Activated CD8-positive, alpha-beta memory T cell treated with anti-CD3 and anti-CD28 coated beads, Interleukin-2, amount 50 U/mL, for 24 hours (primary cell): ENCODE results near the gene SPECC1L.

Source experiments
- DNase-seq: peaks from one replicate; pipeline ENCODE4 v3.0.0-alpha.2; 2020; ENCODE audit errors: extremely low read depth

Gene SPECC1L

DNA sequence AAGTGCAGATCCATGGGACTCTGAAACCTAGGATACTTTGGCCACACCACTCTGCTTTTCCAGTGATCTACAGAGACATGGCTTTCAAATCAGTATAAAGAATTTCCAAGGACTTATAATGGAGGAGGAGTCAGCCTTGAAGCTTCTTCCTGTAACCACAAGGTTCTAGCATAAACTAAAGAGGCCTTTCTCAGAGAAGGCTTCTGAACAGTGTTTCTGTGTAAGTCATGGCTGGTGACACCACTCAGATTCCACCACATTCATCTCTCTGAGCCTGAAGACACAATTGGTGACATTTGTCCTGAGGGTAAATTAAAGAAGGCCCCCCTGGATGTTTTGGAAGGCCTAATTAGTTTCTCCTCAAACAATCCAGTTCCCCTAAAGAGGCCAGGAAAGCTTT lies 127.8 kb downstream of the SPECC1L start:
- DNase-seq = no peak

DNA sequence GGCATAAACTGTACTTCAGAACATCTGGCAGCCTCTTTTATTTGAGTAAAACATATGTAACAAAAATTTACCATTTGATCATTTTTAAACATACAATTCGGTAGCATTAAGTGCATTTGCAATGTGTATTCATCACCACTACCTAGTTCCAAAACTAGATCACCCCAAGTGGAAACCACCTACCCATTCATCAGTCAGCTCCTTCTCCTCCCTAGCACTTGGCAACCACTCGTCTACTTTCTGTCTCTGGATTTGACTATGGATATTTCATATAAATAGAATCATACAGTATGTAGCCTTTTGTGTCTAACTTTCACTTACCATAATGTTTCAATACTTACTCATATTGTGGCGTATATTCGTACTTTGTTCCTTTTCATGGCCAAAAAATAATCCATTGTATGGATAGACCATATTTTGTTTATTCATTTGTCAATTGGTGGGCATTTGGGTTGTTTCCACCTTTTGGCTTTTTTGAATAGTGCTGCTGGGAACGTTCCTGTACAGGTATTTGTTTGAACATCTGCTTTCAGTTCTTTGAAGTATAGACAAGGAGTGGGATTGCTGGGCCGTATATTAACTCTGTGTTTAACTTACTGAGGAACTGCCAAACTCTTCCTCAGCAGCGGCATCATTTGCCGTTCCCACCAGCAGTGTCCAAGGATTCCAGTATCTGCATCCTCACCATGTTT lies 129.5 kb downstream of the SPECC1L start:
- no peak for DNase-seq

DNA sequence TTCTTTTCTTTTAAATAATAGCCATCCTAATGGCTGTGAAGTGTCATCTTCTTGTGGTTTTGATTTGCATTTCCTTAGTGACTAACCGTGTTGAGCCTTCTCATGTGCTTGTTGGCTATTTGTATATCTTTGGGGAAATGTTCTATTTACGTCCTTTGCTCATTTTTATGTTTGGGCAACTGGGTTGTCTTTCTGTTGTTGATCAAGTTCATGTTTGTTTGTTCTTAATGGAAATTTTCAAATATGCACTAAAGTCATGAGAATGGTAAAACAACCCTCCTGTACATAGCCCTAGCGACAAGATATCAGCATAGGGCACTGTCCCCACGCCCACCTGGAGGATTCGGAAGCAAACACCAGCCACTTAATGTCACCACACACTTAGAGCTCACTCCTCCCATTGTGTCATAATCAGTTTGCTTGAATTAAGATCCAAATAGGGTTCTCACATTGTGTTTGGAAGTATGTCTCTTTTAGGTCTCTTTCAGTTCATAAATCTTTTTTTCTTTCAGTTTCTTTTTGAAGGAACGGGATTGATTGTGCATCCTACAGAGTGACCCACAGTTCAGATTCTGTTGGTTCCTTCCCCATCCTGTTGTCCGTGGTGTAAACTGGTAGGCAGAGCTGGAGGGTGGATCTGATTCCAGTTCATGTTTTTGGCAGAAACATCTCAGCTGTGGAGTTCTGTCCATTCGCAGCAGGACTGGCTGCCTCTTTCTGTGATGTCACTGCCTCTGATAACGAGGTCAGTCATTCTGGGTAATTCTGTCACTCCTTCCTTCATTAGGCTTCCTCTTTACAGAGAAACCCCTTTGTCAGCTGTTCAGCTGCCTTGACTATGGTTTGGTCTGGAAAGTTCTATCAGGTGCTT lies 130.3 kb downstream of the SPECC1L start:
- no peak for DNase-seq

DNA sequence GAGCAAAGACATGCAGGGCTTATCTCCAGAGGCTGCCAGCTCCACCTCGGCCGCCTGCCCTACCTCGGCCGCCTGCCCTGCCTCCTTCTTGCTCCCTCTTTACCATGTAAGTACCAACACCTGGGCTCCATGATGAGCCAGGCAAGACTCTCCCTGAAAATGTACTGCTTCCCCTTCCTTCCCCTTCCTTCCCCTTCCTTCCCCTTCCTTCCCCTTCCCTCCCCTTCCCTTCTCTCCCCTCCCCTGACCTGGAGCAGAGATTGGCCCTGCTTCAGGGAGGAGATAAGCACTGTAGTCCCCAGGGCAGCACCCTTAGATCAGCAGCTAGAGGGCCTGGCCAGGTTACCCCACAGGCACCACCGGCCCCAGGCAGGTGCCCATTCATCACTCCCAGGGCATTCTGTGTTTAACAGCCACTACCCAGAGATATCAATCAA lies 131.3 kb downstream of the SPECC1L start:
- no peak for DNase-seq

DNA sequence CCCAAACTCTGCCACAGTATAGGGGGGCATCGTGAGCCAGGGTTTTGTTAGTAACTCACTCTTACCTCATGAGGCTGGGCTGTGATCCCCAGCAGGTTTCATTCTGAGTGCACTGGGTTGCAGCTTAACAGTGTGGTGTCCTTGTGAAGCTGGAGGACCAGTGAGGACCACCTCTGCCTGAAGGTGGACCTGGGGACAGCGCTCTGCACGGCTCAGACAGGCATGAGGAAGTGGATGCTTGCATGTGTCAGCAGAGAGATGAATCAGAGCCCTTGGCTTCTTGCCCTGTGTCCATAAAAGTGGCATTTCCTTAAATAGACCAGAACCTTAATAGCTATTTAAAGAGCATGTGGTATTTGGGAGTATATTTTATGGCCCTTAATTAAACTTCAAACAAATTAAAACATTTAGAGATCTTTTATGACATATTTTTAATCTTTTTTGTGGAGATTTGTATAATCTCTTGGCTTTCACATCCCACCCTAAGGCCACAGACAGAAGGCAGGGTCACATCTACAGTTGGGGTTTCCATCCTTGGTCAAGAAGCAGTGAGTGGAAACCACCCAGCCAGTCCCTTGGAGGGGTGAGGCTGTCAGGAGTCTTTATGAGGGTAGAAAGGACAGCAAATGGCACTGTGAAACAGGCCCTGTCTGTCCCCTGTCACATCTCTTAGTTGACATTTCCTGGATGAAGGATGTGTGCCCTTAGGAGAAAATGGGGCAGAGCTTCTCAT lies 132.0 kb downstream of the SPECC1L start:
- DNase-seq = no peak

DNA sequence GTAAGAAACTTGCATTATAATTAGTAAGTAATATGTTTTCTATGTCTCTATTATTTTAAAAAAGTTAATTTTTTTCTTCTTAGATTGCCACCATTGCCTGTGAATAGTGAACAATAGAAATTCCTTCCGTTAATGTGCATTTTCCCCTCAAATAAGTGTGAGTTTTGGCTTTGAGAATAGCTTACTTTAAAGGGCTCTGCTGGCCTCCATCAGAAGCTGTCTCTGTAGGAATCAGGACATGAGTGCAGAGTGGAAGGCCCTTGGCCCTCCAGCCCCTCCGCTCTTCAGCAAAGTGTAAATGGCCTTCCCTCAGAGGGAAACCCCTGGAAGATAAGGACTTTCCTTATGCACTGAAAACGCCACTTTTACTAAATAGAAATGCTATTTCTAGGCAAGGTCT lies 132.7 kb downstream of the SPECC1L start:
- DNase-seq = no peak

DNA sequence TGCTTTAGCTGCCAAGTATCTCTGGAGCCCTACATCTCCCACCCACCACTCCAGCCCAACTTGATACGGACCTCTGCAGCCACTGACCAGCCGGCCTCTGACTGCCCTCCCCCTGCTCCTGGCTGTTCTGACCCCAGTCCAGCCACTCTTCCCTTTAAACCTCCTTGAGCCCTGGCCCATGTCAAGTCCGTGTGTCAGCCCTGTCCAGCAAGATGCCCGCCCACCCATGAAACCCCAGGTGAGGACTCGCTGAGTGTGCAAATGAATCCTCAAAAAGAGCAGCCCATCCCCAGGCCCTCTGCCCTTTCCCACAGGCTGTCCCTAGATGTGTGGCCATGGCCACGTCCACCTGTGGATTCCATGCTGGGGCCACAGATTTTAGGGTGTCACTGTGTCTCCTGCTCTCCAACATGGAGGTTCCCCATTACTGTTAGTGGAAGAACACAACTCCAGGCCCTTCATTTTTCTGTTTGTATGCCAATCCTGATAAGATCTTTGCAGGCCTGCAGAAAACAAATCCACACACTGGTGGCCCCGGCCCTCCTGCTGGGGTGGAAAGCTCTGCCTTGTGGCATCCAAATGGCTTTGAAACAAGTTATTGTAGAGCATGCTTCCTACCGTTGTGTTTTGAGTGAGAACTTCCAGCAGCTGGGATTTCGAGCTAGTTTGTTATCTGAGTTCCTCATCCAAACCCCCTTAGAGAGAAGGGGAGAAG lies 134.1 kb downstream of the SPECC1L start:
- no peak for DNase-seq

DNA sequence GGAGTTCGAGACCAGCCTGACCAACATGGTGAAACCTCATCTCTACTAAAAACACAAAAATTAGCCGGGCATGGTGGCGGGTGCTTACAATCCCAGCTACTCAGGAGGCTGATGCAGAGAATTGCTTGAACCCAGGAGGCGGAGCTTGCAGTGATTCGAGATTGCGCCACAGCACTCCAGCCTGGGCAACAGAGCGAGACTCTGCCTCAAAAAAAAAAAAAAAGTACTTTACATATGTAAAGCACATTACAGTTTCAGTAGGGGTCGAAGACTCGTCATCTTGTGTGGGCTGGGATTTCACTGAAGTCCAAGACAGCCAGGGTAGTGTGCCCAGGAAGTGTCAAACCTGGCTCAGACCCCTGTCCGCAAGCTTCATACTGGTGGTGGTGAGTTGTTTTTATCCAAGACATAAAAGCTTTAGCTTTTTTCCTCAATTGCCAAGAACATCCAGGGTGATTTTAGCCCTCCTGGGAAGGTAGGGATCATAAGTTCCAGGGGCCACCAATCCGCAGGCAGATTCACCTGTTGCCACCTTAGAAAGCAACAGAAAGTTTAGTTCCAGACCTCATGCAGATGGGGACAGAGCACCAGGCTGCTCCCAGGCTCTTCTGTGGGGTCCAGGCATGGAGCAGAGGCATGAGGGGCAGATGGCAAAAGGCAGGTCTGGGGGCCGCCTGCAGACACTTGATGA lies 135.1 kb downstream of the SPECC1L start:
- DNase-seq = no peak

DNA sequence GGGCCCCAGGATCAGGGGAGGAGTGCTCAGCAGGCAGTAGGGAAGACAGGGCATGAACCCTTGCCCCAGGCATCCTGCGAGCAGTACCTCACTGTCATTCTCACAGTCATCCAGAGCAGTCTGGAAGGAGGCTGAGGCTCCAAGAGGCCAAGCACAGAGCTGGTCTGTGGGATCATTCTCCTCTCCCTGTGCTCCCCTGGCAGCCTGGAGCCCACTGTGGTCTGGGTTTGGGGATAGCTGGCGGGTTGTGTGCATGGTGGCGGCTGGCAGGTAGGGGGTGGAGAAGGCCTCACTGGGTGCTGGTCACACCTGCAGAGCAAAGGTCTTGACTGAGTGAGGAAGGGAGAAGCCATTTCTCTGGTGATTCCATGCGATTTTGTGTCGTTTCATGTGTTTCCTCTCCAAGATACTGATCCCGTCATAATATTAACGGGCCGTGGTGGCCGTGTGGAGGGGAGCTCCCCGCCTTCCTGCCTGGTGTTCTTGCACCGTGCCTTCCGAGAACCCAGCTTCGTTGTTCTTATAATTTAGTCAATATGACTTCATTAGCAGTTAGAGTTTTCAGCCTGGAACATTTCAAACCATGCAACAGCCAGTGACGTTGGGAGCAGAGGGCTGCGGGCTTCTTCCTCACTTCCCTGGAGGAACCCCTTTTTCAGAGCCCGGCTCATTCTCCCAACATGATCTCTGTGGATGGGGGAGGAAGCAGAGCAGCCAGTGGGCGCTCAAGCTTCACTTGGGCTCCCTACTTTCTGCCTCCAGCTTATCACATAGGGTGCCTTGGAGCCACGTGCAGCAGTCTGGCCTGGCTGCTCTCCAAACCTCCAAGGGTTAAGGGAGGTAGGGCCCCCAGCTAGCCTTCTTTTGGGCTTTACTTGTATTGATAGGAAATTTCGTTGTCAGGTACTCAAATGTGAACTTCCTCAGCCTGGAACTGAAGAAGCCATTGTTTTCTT lies 136.0 kb downstream of the SPECC1L start:
- no peak for DNase-seq

DNA sequence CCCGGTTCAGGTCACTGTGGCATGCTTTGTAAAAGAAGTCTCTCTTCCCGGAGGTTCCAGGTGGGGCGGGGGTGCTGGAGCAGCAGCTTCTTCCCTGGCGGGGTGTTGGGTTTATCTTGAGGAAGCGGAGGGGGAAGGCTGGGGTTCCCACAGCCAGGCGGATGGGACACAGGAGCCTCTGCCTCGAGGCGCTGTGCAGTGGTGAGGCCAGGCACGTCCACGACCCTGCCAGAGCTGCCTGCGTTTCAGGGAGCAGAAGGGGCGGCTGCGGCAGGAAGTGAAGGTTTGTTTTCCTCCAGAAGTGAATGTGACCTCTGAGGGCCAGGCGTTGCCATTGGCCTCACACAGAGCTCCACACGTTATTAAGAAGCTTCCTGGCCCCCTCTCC lies 136.6 kb downstream of the SPECC1L start:
- DNase-seq = no peak

DNA sequence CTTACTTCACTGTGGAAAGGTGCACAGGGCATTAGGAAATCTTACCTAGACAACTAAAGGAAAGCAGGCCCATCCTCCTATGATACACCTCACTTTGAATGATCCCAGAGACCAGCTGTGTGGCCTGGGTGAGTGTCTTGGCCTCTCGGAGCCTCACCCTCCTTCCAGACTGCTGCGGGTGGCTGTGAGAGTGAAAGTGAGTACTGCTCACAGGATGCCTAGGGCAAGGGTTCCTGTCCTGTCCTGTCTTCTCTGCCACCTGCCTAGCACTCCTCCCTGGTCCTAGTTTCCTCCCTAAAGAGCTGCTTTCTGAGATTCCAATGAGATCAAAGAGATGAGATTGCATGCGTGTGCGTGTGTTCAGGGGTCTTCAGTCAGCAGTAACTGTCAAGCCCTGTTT lies 137.3 kb downstream of the SPECC1L start:
- no peak for DNase-seq

DNA sequence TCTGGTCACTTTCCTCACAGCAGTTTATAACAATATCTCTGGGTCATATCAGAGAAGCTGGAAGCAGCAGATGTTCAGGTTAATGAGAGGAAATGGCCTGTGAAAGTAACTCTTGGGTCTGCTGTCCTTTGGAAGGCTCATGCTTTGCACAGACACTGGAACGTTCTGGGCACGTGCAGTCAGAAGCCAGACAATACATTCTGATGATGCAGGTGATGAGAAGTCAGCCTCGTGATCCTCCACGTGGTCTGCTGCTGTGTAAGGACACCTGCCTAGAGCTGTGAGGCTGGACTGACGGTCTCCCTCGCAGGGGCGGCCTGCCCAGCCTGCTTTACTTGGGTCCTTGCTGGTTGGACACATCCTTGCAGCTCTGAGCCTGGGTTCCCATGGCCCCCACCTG lies 138.0 kb downstream of the SPECC1L start:
- DNase-seq = no peak

DNA sequence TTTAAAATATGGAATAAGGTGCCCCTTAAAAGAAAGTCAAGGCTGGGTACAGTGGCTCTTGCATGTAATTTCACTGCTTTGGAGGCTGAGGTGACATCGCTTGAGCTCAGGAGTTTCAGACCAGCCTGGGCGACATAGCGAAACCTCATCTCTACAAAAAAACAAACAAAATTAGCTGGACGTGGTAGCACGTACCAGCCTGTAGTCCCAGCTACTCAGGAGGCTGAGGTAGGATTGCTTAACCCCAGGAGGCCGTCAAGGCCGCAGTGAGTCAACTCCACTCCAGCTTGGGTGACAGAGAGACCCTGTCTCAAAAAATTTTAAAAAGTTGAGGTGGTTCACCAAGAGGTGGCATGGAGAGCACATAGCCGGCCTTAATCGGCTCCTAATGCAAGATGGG lies 139.1 kb downstream of the SPECC1L start:
- no peak for DNase-seq

DNA sequence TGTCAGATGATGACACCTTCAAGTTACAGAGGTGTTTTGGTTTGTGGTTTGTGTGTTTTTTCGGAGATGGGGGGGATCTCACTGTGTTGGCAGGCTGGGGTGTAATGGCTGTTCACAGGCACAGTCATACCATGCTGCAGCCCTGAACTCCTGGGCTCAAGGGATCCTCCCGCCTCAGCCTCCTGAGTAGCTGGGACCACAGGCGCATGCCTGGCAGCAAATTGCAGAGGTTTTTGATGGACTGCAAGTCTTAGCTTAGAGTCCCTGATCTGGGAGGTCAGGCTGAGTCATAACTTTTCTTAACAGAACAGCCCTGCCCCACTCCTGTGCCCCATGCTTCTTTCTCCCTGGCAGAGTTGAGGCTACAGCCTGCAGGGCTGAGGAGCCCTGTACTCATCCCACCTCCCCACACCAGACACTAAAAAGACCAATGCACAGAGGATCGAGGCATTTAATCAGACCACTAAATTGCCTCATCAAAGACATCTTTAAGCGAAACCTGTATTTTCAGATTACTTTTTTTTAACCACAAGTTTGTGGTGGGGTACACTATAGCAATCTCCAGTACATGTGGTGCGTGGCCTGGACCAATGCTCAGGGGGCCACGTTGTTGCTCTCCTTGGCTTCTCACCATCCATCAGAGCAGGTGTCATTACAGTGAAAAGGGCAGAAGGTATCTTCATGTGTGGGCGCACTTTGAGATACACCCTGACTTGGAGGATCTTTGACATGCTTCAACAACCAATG lies 139.7 kb downstream of the SPECC1L start:
- no peak for DNase-seq

DNA sequence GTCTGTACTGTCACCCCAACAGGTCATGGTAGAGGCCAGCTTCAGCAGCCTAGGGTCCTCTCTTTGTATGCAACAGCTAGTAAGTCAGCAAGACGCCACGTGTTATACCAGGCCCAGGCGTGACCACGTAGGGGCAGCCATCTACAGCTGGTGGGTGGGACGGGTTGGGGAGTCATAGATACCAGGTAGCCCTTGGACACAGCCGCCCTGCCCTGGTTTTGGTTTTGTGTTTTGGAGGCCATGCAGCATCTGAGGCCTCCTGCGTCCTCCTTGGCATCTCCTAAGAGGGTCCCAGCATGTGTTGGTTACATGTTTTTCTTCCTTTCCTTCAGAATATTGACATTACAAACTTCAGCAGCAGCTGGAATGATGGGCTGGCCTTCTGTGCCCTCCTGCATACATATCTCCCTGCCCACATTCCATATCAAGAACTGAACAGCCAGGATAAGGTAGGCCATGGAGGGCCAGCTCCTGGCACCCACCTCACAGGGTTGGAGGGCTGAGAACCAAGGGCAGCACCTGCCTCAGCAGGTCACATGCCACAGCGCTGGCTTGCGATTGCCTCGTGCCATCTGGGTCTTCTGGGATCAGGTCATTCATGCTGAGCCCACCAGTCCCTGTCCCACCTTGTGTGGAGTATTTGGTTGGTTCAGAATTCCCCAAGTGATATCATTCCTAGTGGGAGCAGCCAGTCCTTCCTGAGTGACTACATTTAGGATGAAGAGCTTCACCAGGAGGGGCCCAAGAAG lies 140.8 kb downstream of the SPECC1L start:
- no peak for DNase-seq

DNA sequence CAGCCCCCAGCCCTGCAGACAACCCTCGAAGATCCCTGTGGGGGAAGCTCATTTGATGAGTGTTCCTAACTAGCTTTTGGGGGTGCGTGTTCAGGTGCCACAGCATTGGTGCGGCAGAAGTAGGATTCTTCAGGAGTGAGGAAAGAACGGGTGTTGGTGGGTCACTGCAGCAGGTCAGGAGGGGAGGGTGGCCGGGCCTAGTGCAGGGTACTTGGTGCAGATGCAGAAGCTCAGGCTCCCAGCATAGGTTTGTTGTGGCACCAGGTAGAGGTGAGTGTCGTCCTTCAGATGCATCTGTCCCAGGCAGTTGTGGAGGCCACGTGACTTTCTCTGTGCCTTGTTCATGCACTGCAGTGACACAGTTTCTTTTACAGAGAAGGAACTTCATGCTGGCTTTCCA lies 141.6 kb downstream of the SPECC1L start:
- no peak for DNase-seq

DNA sequence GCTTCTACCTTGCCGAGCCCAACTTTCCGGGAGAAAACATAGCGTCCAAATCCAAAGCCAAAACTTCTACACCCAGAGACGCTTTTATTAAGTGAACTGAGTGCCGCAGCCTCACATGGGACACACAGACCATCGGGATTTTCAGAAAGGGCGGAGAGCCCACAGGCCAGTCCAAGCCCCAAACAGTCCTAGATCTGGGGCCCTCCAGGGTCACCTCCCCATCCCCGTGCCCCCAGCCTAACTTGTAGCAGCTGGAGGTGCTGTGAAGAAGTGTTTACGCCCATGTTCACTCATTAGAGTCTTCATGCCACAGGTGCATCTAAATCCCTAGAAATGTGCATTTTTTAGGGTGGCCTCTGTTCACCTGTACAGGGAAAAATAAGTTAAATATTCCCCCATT lies 142.6 kb downstream of the SPECC1L start:
- no peak for DNase-seq

DNA sequence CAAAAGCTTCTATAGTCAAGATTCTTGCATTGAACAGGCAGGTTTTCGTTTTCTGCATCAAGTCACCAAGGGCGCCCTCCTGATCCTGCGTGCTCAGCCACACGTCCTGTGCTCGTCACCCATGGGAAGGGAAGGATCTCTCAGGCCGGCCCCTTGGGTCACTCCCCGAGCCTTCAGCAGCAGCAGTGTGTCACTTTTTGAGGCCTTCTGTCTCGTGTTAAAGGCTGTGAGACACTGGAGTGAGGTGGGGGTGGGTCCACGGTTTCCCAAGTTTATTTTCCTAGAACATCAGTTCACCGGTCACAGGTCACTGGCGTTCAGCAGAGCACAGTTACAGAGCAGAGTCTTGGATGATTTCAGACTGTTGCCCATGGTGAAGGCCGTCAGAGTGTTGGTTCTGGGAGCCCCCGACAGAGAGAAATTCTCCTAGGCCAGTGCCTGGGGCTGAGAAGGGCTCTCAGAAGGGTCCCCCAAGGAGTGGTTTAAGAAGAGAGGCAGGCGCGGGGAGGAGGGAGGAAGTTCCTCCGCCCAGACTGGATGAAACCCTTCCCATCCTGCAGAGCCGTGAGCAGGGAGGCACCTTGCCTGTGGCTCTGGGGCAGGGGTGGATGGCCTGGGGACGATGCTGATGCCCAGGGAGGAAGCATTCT lies 143.2 kb downstream of the SPECC1L start:
- no peak for DNase-seq
